ENCODE results near the gene GKN2.

DNA sequence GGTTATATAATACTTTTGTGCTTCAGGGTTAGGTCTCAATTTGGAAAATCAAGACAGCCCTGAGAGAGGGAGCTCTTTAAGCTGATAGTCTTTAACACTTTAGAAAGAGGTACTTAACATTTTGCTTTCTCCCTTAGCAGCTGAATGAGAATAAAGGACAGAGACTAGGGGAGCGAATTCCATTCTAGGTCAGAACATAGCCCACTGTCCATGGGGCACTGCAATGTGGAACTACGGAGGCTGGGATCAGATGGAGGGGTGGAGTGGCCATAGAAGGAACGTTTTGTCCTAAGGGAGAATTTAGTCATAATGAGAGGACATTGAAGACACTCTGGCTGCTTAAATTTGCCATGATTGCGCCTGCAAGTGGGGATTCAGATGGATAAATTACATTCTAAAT, 794 bp downstream of the GKN2 start:
- no peak for TF ChIP-seq ARID4B (CRISPR knock-in tag; IDR thresholded peaks at IDR 0.05; ENCODE audit: borderline replicate concordance)
- no peak for TF ChIP-seq KAT7 (CRISPR knock-in tag; IDR thresholded peaks at IDR 0.05; ENCODE audit: borderline replicate concordance)
- no peak for TF ChIP-seq CTCF (IDR thresholded peaks at IDR 0.05)
- TF ChIP-seq CREB1 (CRISPR knock-in tag; IDR thresholded peaks at IDR 0.05), result no peak
- TF ChIP-seq TCF7 (CRISPR knock-in tag; IDR thresholded peaks at IDR 0.05; ENCODE audit: low read depth), result no peak
- TF ChIP-seq ATF3 (CRISPR knock-in tag; conservative IDR thresholded peaks at IDR 0.05), result no peak
- no peak for TF ChIP-seq MAX (CRISPR knock-in tag; IDR thresholded peaks at IDR 0.05)
- TF ChIP-seq NR2C2 (CRISPR knock-in tag; IDR thresholded peaks at IDR 0.05), result no peak
- TF ChIP-seq ZNF416 (CRISPR knock-in tag; IDR thresholded peaks at IDR 0.05), result no peak

All from WTC11 (cell line).